ENCODE results near the gene CTSO. TPM values are rescaled to one million over a fixed set of nuclear protein-coding genes. Genes with fewer than 3 reads are reported as not detected.
"Not testable (repeated sequence)": the region's sequence is repeated elsewhere in the genome, so short reads cannot be mapped to it uniquely, and the experiment has no call there.

The CTSO gene
- total RNA-seq, 1 donor from 2014 or later, result 7.2 TPM

- H3K27me3 Mint-ChIP-seq (ENCODE audit: low read depth), result no peaks in the 10 kb centered on the region
- no peak overlapping the region for H3K4me3 Mint-ChIP-seq (ENCODE audit: unreplicated experiment)
- peaks cover 7% of the 10 kb centered on the region for H3K9me3 Mint-ChIP-seq (ENCODE audit: low read depth)
- DNase-seq (ENCODE audit: low spot score), result no peak
- no peak overlapping the region for H3K27ac Mint-ChIP-seq (ENCODE audit: unreplicated experiment)
- H3K4me1 Mint-ChIP-seq (ENCODE audit: low read depth), result peaks cover 11% of the 10 kb centered on the region
- H3K36me3 Mint-ChIP-seq (ENCODE audit: low read depth), result peaks cover 3% of the 10 kb centered on the region
- TF ChIP-seq CTCF (IDR thresholded peaks at IDR 0.05), result no peak
These were observed 52.7 kb downstream of the CTSO start for GRCh38 chr4:155901013-155901412.

GRCh38 chr4:155900381-155900780, 53.3 kb downstream of the CTSO start:
- peak overlapping the region; percentile 8 for H3K27ac Mint-ChIP-seq (ENCODE audit: unreplicated experiment)
- no peak for TF ChIP-seq CTCF (IDR thresholded peaks at IDR 0.05)

GRCh38 chr4:155899891-155900290, 53.8 kb downstream of the CTSO start:
- TF ChIP-seq CTCF (IDR thresholded peaks at IDR 0.05), result no peak
- Mint-ChIP-seq H3K4me1 (ENCODE audit: low read depth) (peaks cover 11% of the 10 kb centered on the region), H3K4me3 (ENCODE audit: unreplicated experiment) (no peak overlapping the region), H3K36me3 (ENCODE audit: low read depth) (peaks cover 3% of the 10 kb centered on the region), H3K27me3 (ENCODE audit: low read depth) (no peaks in the 10 kb centered on the region), H3K27ac (ENCODE audit: unreplicated experiment) (no peak overlapping the region), H3K9me3 (ENCODE audit: low read depth) (peaks cover 10% of the 10 kb centered on the region)
- no peak for DNase-seq (ENCODE audit: low spot score)

More at GRCh38 chr4:155900381-155900780, 53.3 kb downstream of the CTSO start:
- DNase-seq (ENCODE audit: low spot score), result no peak
- Mint-ChIP-seq H3K36me3 (ENCODE audit: low read depth) (peaks cover 3% of the 10 kb centered on the region), H3K4me1 (ENCODE audit: low read depth) (peaks cover 11% of the 10 kb centered on the region), H3K4me3 (ENCODE audit: unreplicated experiment) (no peak overlapping the region), H3K9me3 (ENCODE audit: low read depth) (peaks cover 9% of the 10 kb centered on the region), H3K27me3 (ENCODE audit: low read depth) (no peaks in the 10 kb centered on the region)

GRCh38 chr4:155898371-155898770, 55.3 kb downstream of the CTSO start:
- H3K4me1 Mint-ChIP-seq (ENCODE audit: low read depth), result peaks cover 11% of the 10 kb centered on the region
- not testable (repeated sequence) for H3K36me3 Mint-ChIP-seq (ENCODE audit: low read depth); H3K27ac Mint-ChIP-seq (ENCODE audit: unreplicated experiment); H3K4me3 Mint-ChIP-seq (ENCODE audit: unreplicated experiment); DNase-seq (ENCODE audit: low spot score); H3K27me3 Mint-ChIP-seq (ENCODE audit: low read depth)
- peaks cover 15% of the 10 kb centered on the region for H3K9me3 Mint-ChIP-seq (ENCODE audit: low read depth)

- Mint-ChIP-seq H3K27me3 (ENCODE audit: low read depth) (no peaks in the 10 kb centered on the region), H3K9me3 (ENCODE audit: low read depth) (peaks cover 23% of the 10 kb centered on the region)
These were observed 62.6 kb downstream of the CTSO start for GRCh38 chr4:155891058-155891457.

More at GRCh38 chr4:155891058-155891457, 62.6 kb downstream of the CTSO start:
- TF ChIP-seq CTCF (IDR thresholded peaks at IDR 0.05), result no peak
- H3K36me3 Mint-ChIP-seq (ENCODE audit: low read depth), result peaks cover 3% of the 10 kb centered on the region
- H3K27ac Mint-ChIP-seq (ENCODE audit: unreplicated experiment), result no peak overlapping the region
- DNase-seq (ENCODE audit: low spot score), result no peak
- peaks cover 15% of the 10 kb centered on the region for H3K4me1 Mint-ChIP-seq (ENCODE audit: low read depth)
- no peak overlapping the region for H3K4me3 Mint-ChIP-seq (ENCODE audit: unreplicated experiment)
